ENCODE data around the gene HHAT. TPM values are rescaled to one million over a fixed set of nuclear protein-coding genes. Genes with fewer than 3 reads are reported as not detected.

The HHAT gene
- total and polyA plus RNA-seq, 2 of the 4 experiments (the other 2 are of a cell fraction): 1.7 to 2.5 TPM

- H2BK5ac ChIP-seq (ENCODE audit: low read depth, low read length, poor library complexity, severe bottlenecking): no peak overlapping the region
- ATAC-seq (ENCODE audit: low read depth) (no peak), DNase-seq (no peak)
- no peak overlapping the region for H2BK15ac ChIP-seq (ENCODE audit: low read depth, low read length)
- no peaks in the 10 kb centered on the region for H3K9me3 ChIP-seq (ENCODE audit: control insufficient read depth, insufficient read depth, low read length)
- in situ Hi-C loops (cut with MboI; ENCODE audit: low sequenced_read_pairs): no loop called here
- intact Hi-C loops (cut with micrococcal nuclease): loop anchor here (5.0 kb wide), 1 partner anchor 59 kb away; no protein-coding TSS in a partner anchor
- no peak overlapping the region for H3K4me2 ChIP-seq (ENCODE audit: low read depth, low read length)
- dilution Hi-C loops (cut with HindIII; ENCODE audit: low sequenced_read_pairs, unreplicated experiment): no loop called here
- H2AFZ ChIP-seq (replicated peaks; ENCODE audit: low read length, poor library complexity): no peak overlapping the region
- no CpG with 5 or more reads among the region's 3 CpGs for WGBS, 2 experiments (ENCODE audit: extremely low coverage in 2 of 2, insufficient read length in 1 of 2)
- no peak overlapping the region for H3K4me3 ChIP-seq (ENCODE audit: insufficient read depth, low read depth, low read length)
- no peaks in the 10 kb centered on the region for H3K79me1 ChIP-seq (ENCODE audit: low read depth in 1 of 2, low read length in 2 of 2)
- H3K4ac ChIP-seq (ENCODE audit: low read depth, low read length): no peak overlapping the region
- H3K9ac ChIP-seq (ENCODE audit: low read depth, low read length): no peak overlapping the region
- no peak overlapping the region for H3K56ac ChIP-seq (ENCODE audit: extremely low read depth, insufficient read depth, low read length)
- no peak overlapping the region for H4K8ac ChIP-seq (ENCODE audit: low read depth in 2 of 2, low read length in 2 of 2)
- CTCF ChIA-PET: no interaction called here
- no peak overlapping the region for H4K5ac ChIP-seq (ENCODE audit: low read depth, low read length)
- no peak overlapping the region for H4K91ac ChIP-seq (ENCODE audit: insufficient read depth, low read depth, low read length)
- H2BK120ac ChIP-seq (ENCODE audit: low read depth, low read length): no peak overlapping the region
- POLR2A ChIA-PET (ENCODE audit: unreplicated experiment): no interaction called here
- H3K36me3 ChIP-seq (ENCODE audit: control insufficient read depth, insufficient read depth, low read length): no peaks in the 10 kb centered on the region
- no peak overlapping the region for H3K18ac ChIP-seq (ENCODE audit: low read depth, low read length)
- no peak for TF ChIP-seq MXI1 (IDR thresholded peaks at IDR 0.05; ENCODE audit: borderline replicate concordance, low read depth, low read length)
- TF ChIP-seq POLR2A (IDR thresholded peaks at IDR 0.05; ENCODE audit: low read depth, low read length): no peak
- no peak for TF ChIP-seq MAFK (IDR thresholded peaks at IDR 0.05; ENCODE audit: low read depth, low read length)
- TF ChIP-seq CHD1 (IDR thresholded peaks at IDR 0.05; ENCODE audit: low read depth, low read length): no peak
- TF ChIP-seq, protein P1, sequence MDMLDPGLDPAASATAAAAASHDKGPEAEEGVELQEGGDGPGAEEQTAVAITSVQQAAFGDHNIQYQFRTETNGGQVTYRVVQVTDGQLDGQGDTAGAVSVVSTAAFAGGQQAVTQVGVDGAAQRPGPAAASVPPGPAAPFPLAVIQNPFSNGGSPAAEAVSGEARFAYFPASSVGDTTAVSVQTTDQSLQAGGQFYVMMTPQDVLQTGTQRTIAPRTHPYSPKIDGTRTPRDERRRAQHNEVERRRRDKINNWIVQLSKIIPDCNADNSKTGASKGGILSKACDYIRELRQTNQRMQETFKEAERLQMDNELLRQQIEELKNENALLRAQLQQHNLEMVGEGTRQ (IDR thresholded peaks at IDR 0.05; ENCODE audit: low read depth, low read length): no peak
- TF ChIP-seq MAZ (IDR thresholded peaks at IDR 0.05; ENCODE audit: borderline replicate concordance, low read depth, low read length): no peak
- no peak for TF ChIP-seq RFX5 (IDR thresholded peaks at IDR 0.05; ENCODE audit: low read depth, low read length)
- no peak for TF ChIP-seq CEBPB (IDR thresholded peaks at IDR 0.05; ENCODE audit: low read depth, low read length)
- TF ChIP-seq, protein P2, sequence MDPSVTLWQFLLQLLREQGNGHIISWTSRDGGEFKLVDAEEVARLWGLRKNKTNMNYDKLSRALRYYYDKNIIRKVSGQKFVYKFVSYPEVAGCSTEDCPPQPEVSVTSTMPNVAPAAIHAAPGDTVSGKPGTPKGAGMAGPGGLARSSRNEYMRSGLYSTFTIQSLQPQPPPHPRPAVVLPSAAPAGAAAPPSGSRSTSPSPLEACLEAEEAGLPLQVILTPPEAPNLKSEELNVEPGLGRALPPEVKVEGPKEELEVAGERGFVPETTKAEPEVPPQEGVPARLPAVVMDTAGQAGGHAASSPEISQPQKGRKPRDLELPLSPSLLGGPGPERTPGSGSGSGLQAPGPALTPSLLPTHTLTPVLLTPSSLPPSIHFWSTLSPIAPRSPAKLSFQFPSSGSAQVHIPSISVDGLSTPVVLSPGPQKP (IDR thresholded peaks at IDR 0.05; ENCODE audit: borderline replicate concordance, low read depth, low read length): no peak
- TF ChIP-seq, protein P3, sequence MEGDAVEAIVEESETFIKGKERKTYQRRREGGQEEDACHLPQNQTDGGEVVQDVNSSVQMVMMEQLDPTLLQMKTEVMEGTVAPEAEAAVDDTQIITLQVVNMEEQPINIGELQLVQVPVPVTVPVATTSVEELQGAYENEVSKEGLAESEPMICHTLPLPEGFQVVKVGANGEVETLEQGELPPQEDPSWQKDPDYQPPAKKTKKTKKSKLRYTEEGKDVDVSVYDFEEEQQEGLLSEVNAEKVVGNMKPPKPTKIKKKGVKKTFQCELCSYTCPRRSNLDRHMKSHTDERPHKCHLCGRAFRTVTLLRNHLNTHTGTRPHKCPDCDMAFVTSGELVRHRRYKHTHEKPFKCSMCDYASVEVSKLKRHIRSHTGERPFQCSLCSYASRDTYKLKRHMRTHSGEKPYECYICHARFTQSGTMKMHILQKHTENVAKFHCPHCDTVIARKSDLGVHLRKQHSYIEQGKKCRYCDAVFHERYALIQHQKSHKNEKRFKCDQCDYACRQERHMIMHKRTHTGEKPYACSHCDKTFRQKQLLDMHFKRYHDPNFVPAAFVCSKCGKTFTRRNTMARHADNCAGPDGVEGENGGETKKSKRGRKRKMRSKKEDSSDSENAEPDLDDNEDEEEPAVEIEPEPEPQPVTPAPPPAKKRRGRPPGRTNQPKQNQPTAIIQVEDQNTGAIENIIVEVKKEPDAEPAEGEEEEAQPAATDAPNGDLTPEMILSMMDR (conservative IDR thresholded peaks at IDR 0.05; ENCODE audit: low read depth, low read length): no peak
- no peak overlapping the region for H3K27ac ChIP-seq (ENCODE audit: insufficient read depth, low read length)
- H2AK9ac ChIP-seq (replicated peaks; ENCODE audit: low read depth, low read length, poor library complexity): no peak overlapping the region
- H3K27me3 ChIP-seq (ENCODE audit: control insufficient read depth, insufficient read depth, low read length): peaks cover 1% of the 10 kb centered on the region
- H3K9me1 ChIP-seq (ENCODE audit: insufficient read depth, low read length): no peaks in the 10 kb centered on the region
- H3K14ac ChIP-seq (replicated peaks; ENCODE audit: low read depth, low read length): no peak overlapping the region
- BruUV-seq (replicated peaks): no TSS peak
- no peak overlapping the region for H2AK5ac ChIP-seq (ENCODE audit: low read depth, low read length)
- no peak overlapping the region for H2BK20ac ChIP-seq (ENCODE audit: low read depth, low read length)
- H3K4me1 ChIP-seq (ENCODE audit: control insufficient read depth, insufficient read depth, low read length): no peaks in the 10 kb centered on the region
- H4K20me1 ChIP-seq (ENCODE audit: insufficient read depth, low read length): no peaks in the 10 kb centered on the region
- no peak overlapping the region for H3K23ac ChIP-seq (ENCODE audit: low read depth, low read length)
These were observed 154.4 kb downstream of the HHAT start for GRCh38 chr1:210482945-210483617.
